NCI-H1105 (cell line): ENCODE data around the gene MARK3.
A peak's percentile ranks its signal among the peaks of the same experiment; 100 is the strongest.
"Not testable (repeated sequence)": the region's sequence is repeated elsewhere in the genome, so short reads cannot be mapped to it uniquely, and the experiment has no call there.

ENCODE experiments used
- DNase-seq: peaks from one replicate; lab custom pipeline; 2025; lab: John Stamatoyannopoulos, UW

The MARK3 gene

GRCh38 chr14:103385152-103385928 is at the start of gene MARK3:
Gene MARK3 (plus strand): TSS chr14:103385415. CDS start chr14:103386030, 615 bp downstream.
- DNase-seq, result peak; percentile 98

GRCh38 chr14:103336191-103336590 is 49.0 kb upstream of the MARK3 start:
- no peak for DNase-seq

DNA sequence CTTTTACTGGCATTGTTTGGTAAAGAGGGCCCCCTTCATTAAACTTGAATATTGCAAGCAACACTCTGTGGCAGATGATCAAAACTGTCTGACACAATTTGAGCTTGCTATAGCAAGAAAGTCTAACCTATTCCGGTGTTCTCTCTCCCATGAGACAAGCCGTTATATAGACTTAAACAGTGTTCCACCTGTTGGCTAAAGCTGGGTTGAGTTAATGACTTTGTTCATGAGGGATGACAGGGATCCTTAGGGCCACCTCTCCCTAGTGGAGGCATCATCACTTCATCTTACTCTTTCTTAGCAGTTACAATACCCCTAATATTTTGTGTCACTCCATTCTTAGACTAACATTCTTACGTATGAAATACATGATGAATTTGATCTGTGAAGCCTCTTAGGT is 47.4 kb upstream of the MARK3 start:
- DNase-seq, result no peak

- no peak for DNase-seq
Measured at GRCh38 chr14:103339561-103339960, 45.7 kb upstream of the MARK3 start.

DNA sequence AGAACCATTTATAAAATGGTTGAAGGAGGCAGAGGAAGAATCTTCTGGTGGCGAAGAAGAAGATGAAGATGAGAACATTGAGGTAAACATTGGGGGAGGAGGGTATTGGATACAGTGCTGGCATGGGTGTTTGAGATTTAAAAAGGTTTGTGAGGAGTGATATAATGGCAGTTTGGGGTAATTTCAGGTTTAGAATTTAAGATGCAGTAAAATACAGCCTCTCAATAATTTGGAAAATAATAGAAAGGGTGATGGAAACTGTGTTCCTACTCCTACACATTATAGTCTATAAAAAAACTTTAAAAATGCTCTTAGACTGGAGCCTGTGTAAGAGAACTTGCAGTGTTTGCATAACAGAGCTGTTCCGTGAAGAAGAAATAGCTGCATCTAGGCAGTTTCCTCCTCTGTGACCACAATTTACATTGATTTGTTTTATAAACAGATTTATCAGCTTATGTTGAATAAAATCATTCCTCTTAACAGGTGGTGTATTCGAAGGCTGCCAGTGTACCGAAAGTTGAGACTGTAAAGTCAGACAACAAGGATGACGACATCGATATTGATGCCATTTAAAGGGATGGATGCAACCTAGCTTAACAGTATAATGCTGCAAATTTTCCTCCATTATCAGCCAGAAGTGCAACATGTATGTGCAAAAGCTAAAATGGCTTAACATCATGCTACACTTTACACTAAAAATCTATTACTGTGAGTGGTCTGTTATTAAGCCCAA is 44.6 kb upstream of the MARK3 start:
- DNase-seq, result no peak

GRCh38 chr14:103341250-103342129 is 43.7 kb upstream of the MARK3 start:
- DNase-seq, result no peak

DNA sequence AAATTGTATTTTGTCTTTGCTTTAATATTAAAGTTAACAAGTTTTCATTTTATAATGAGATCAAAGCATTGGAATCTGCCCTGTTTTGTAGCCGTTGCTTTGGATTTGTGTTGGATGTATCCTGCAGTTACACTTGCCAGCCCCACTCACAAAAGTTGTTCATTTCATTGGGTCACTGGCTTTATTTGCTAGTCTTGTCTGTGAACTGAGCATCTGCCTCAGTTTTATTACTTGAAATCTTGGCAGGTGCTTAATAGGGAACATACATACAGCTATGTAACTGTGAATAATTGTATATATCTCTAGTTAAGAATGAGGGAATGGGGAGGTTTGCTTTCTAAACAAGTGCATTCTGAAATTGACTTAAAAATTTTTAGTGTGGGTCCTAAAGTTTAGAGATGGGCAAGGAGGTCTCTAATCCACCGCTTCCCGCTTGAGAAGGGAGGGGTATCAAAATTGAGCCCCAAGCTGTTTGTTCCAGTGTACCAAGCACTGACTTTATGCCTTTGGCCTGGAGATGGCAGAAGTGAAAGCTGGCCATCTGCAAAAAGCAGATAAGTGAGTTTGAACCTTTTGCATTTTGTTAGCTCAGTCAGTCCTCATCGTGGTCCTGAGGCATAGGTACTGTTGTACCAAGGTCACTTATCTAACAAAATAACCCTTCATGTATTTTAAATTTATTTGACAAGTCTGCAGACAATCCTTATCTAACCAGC is 41.9 kb upstream of the MARK3 start:
- no peak for DNase-seq

DNA sequence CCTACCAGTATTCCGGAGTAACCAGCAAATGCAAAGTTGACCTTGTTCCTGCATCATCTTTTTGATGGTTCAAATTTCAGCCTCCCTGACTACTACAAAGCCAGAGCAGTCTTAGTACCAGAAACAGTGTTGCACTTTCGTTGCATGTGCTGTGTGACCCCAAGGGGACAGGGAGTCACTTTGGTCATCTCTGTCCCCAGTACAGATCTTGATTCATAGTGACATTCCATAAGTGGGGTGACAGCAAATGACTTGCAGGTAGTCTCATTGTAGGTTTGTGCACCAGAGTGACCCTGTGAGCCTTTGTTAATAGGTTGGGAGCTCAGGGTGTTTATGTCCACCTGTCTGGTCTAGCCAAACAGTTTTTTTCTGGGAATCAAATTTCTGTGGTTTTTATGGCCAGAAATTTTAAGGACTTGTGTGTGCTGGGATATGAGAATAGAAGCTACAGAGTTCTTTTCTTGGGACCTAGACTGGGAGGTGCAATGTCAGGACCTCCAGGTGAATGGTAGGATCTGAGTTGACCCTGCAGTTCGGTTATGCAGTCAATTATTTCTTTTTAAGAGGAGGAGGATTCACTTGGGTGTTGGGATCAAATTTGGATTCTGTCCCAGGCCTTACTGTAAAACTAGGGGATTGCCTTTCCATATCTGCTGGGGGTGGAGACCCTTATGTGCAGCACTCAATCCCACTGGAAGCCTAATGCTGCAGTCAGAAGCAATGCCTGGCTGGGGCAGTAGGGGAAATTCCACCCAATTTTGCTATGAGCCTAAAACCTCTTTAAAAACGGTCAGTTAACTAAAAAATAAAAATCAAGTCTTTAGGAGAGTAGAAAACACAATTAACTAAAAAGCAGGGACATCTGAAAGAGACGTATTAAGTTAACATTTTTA is 41.1 kb upstream of the MARK3 start:
- DNase-seq, result no peak

- DNase-seq, result no peak
Measured at GRCh38 chr14:103346286-103346685, 38.9 kb upstream of the MARK3 start.

- DNase-seq, result no peak
Measured at GRCh38 chr14:103347091-103347815, 38.0 kb upstream of the MARK3 start.

DNA sequence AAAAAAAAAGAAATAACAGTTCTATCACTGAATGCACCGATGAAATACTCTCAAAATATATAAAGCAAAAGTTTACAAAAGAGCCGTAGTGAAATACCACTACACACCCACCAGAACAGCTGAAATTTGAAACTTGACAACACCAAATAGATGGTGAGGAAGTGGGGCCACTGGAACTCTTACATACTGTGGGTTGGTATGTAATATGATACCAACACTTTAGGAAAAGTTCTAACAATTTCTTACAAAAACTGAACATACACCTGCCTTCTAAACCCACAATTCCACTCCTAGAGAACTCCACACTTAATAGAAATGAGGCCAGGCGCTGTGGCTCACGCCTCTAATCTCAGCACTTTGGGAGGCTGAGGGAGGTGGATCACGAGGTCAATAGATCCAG is 37.1 kb upstream of the MARK3 start:
- DNase-seq, result no peak

DNA sequence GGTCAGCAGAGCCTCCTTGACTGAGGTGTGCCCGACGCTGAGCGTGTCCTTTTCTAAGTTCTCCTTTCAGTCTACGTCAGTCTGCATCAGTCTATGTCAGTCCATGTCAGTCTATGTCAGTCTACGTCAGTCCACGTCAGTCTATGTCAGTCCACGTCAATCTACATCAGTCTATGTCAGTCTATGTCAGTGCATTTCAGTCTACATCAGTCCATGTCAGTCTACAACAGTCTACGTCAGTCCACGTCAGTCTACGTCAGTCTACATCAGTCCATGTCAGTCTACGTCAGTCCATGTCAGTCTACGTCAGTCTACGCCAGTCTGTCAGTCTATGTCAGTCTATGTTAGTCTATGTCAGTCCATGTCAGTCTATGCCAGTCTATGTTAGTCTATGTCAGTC is 35.2 kb upstream of the MARK3 start:
- DNase-seq, result no peak

DNA sequence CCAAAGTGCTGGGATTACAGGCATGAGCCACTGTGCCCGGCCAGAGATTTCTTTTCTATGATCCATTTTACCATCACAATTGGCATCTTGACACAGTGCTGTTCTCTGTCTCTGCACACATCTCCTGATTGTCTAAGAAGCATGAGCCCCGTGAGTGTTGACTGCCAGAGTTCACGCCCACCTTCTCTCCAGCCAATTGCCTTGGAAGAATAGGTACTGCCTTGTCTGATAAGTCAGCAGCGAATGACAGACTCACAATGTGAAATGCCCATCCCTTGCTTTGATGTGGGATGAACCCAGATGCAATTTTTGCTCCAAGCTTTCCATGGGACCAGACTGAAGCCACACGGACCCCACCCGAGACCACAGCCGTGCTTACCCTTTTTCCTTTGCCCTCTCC is 31.9 kb upstream of the MARK3 start:
- no peak for DNase-seq

DNA sequence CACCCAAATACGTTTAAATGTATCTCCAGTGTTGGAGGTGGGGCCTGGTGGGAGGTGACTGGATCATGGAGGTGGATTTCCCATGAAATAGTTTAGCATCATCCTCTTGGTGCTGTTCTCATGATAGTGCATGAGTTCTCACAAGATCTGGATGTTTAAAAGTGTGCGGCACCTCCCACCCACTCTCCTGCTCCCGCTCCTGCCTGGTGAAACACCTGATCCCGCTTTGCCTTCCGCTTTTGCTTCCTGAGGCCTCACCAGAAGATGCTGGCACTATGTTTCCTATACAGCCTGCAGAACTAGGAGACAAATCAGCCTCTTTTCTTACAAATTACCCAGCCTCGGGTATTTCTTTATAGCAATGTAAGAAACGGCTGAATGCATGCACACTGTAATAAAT is 31.1 kb upstream of the MARK3 start:
- DNase-seq, result no peak

DNA sequence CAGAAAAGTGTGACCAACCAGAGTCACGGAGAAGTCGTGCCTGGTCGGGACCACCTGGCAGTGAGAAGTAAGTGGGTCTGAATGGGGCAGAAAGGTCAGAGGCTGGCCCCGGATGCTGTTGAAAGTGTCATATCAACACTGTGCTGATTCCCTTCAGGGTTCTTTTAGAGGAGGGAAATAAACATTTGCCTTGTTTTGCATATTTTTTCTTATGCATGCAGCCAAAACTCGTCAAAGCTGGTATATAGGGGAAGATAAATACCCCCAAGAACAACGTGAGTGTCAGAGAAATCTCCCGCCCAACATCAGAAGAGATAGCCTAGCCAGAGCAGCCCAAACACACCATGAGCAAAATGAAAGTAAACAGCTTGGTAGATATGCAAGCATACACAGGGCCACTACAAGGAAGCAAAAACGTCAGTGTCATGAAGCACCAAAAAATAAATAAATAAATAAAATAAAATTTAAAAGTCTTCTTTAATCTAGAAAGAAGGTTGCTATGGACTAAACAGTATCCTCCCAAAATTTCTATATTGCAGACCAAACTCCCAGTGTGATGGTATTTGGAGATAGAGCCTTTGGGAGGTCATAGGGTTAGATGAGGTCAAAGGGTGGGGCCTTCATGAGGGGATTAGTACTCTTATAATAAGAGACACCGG is 29.1 kb upstream of the MARK3 start:
- no peak for DNase-seq

GRCh38 chr14:103357552-103357951 is 27.7 kb upstream of the MARK3 start:
- not testable (repeated sequence) for DNase-seq

DNA sequence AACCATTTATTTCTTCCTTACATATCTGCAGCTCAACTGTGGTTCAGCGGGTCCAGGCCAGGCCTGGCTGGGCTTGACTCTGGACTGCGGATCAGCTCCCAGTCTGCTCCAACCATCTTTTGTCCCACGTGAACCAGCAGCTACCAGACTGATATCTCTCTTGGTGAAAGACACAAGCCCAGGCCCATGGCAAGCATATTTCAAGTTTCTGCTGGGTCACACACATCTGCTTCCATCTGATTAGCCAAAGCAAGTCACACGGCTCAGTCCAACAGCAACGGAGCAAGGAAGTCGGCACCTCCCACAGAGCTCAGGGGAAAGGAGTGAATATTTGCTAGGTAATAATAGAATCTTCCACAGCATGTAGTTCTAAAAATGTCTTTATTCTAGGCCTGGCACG is 24.7 kb upstream of the MARK3 start:
- DNase-seq, result no peak

DNA sequence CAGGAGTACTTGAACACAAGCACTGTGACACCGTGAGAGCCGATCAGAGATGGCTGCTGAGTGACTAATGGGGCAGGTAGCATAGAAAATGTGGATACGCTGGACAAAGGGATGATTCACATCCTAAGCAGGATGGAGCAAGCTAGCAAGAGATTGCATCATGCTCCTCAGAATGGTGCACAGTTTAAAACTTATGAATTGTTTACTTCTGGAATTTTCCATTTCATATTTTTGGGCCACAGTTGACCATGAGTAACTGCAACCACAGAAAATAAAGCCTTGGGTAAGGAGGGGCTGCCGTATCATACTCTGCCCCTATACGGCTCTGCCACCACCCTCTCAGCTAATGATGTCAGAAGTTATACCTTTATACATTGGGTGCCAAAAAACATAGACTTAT is 23.3 kb upstream of the MARK3 start:
- DNase-seq, result no peak

DNA sequence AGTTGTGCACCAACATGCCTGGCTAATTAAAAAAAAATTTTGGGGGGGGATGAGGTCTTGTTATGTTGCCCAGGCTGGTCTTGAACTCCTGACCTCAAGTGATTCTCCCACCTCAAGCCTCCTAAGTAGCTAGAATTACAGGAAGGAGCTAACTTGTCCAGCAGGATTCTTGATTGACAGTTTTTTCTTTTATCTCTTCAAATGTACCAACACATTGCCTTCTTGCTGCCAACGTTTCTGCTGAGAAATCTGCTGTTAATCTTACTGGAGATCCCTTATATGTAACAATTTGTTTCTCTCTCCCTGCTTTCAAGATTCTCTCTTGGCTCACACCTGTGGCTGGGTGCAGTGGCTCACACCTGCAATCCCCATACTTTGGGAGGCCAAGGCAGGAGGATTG is 22.4 kb upstream of the MARK3 start:
- no peak for DNase-seq

DNA sequence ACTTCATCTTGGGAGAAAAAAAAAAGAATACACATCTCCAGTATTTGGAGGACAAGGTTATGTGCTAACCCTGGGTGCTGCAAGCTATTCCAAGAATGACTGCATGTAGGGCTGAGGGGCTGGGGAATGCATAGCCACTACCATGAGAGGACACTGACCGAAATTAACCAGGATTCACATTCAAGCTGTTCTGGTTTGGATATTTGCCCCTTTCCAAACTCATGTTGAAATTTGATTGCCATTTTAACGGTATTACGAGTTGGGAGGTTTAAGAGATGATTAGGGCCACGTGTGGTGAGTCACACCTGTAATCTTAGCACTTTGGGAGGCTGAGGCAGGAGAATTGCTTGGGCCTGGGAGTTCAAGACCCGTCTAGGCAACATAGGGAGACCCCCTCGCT is 18.5 kb upstream of the MARK3 start:
- DNase-seq, result no peak
